ENCODE measurements around the gene CHRNA9. TPM values are rescaled to one million over a fixed set of nuclear protein-coding genes. Genes with fewer than 3 reads are reported as not detected.

The CHRNA9 gene
- total and polyA plus RNA-seq, 7 experiments from 2014 or later: 0.30 to 1.1 (median 0.39) TPM; not detected in 3

GRCh38 chr4:40306976-40307375 lies 28.2 kb upstream of the CHRNA9 start:
- ChIA-PET POLR2A (interaction anchor here (0.7 to 16.3 kb wide), 26 partner anchors 8 to 251 kb away, joined by 3 to 229 read pairs (median 9); partner anchors contain the start of genes N4BP2 and RHOH), CTCF (interaction anchor here (0.5 to 6.8 kb wide), 21 partner anchors 10 to 197 kb away, joined by 3 to 63 read pairs (median 5); partner anchors contain the start of gene RHOH)
- H3K4me3 ChIP-seq (ENCODE audit: low read length): peak overlapping the region; percentile 35
- H3K27me3 ChIP-seq (ENCODE audit: control insufficient read depth in 2 of 2, insufficient read depth in 2 of 2, low read length in 2 of 2): no peaks in the 10 kb centered on the region
- H3K4me3 Mint-ChIP-seq: peak overlapping the region; percentile 68 to 83 (median 76)
- no peaks in the 10 kb centered on the region for H3K9me3 ChIP-seq (ENCODE audit: control insufficient read depth in 2 of 3, low read length in 3 of 3)
- H3K36me3 Mint-ChIP-seq: peaks cover 0 to 16% (median 9%) of the 10 kb centered on the region in 5 donors
- peaks cover 1 to 11% (median 4%) of the 10 kb centered on the region in 11 donors for H3K9me3 Mint-ChIP-seq
- intact Hi-C loops (cut with micrococcal nuclease): loop anchor here (5.0 to 10.0 kb wide), 5 partner anchors 330 to 1642 kb away; partner anchors contain the start of genes KLF3 (in 1 of the 2), LIAS (in 1 of the 2), PDS5A (in 1 of the 2) and RPL9 (in 1 of the 2)
- DNase-seq (peak in 1 of 9 donors; percentile 22), ATAC-seq (no peak)
- peak overlapping the region; percentile 87 for H3K27ac ChIP-seq (ENCODE audit: low read depth, low read length)
- H3K36me3 ChIP-seq (ENCODE audit: control insufficient read depth in 2 of 3, insufficient read depth in 3 of 3, low read length in 3 of 3): no peaks in the 10 kb centered on the region
- H3K27ac Mint-ChIP-seq: peak overlapping the region; percentile 94 to 100 (median 99)
- H3K4me1 Mint-ChIP-seq: peaks cover 68 to 95% (median 85%) of the 10 kb centered on the region in 7 donors
- no peaks in the 10 kb centered on the region for H3K27me3 Mint-ChIP-seq
- H3K4me1 ChIP-seq (ENCODE audit: control insufficient read depth in 2 of 2, insufficient read depth in 2 of 2, low read length in 2 of 2): peaks cover 67 to 93% of the 10 kb centered on the region in 2 donors

GRCh38 chr4:40307627-40308497 lies 27.3 kb upstream of the CHRNA9 start:
- Histone ChIP-seq H3K4me3 (ENCODE audit: low read length) (peak overlapping the region; percentile 35), H3K27me3 (ENCODE audit: control insufficient read depth in 2 of 2, insufficient read depth in 2 of 2, low read length in 2 of 2) (no peaks in the 10 kb centered on the region), H3K9me3 (ENCODE audit: control insufficient read depth in 2 of 3, low read length in 3 of 3) (no peaks in the 10 kb centered on the region), H3K36me3 (ENCODE audit: control insufficient read depth in 2 of 3, insufficient read depth in 3 of 3, low read length in 3 of 3) (no peaks in the 10 kb centered on the region), H3K4me1 (ENCODE audit: control insufficient read depth in 2 of 2, insufficient read depth in 2 of 2, low read length in 2 of 2) (peaks cover 58 to 90% of the 10 kb centered on the region in 2 donors), H3K27ac (ENCODE audit: low read depth, low read length) (peak overlapping the region; percentile 87)
- Mint-ChIP-seq H3K27ac (peak overlapping the region; percentile 94 to 100 (median 99)), H3K4me3 (peak overlapping the region; percentile 68 to 83 (median 76)), H3K4me1 (peaks cover 61 to 95% (median 85%) of the 10 kb centered on the region in 7 donors), H3K9me3 (peaks cover under 1 to 11% (median 2%) of the 10 kb centered on the region in 11 donors), H3K36me3 (peaks cover 0 to 14% (median 6%) of the 10 kb centered on the region in 5 donors), H3K27me3 (no peaks in the 10 kb centered on the region)
- ATAC-seq: peak; percentile 67
- ChIA-PET CTCF (interaction anchor here (0.5 to 6.8 kb wide), 26 partner anchors 9 to 249 kb away, joined by 3 to 63 read pairs (median 4); partner anchors contain the start of gene RHOH), POLR2A (interaction anchor here (0.7 to 16.3 kb wide), 29 partner anchors 9 to 252 kb away, joined by 3 to 229 read pairs (median 8); partner anchors contain the start of genes N4BP2 and RHOH)
- intact Hi-C loops (cut with micrococcal nuclease): loop anchor here (1.0 to 10.0 kb wide), 10 partner anchors 8 to 1643 kb away; partner anchors contain the start of genes KLF3 (in 1 of the 2), LIAS (in 1 of the 2), N4BP2 (in 1 of the 2) and PDS5A (in 1 of the 2)
- peak; percentile 34 to 84 (median 71) for DNase-seq

- CTCF ChIA-PET: interaction anchor here (0.6 to 6.8 kb wide), 14 partner anchors 8 to 158 kb away, joined by 3 to 63 read pairs (median 5); partner anchors contain the start of gene RHOH
- Histone ChIP-seq H3K27me3 (ENCODE audit: control insufficient read depth in 2 of 2, insufficient read depth in 2 of 2, low read length in 2 of 2) (no peaks in the 10 kb centered on the region), H3K36me3 (ENCODE audit: control insufficient read depth in 2 of 3, insufficient read depth in 3 of 3, low read length in 3 of 3) (no peaks in the 10 kb centered on the region), H3K27ac (ENCODE audit: low read depth, low read length) (peak overlapping the region; percentile 87), H3K9me3 (ENCODE audit: control insufficient read depth in 2 of 3, low read length in 3 of 3) (no peaks in the 10 kb centered on the region), H3K4me3 (ENCODE audit: low read length) (peak overlapping the region; percentile 35), H3K4me1 (ENCODE audit: control insufficient read depth in 2 of 2, insufficient read depth in 2 of 2, low read length in 2 of 2) (peaks cover 54 to 84% of the 10 kb centered on the region in 2 donors)
- peaks cover 0 to 14% (median 5%) of the 10 kb centered on the region in 5 donors for H3K36me3 Mint-ChIP-seq
- H3K4me3 Mint-ChIP-seq: peak overlapping the region; percentile 70 to 85 (median 78)
- POLR2A ChIA-PET: interaction anchor here (1.0 to 16.3 kb wide), 20 partner anchors 8 to 253 kb away, joined by 3 to 229 read pairs (median 14); partner anchors contain the start of genes N4BP2 and RHOH
- H3K9me3 Mint-ChIP-seq: peaks cover 0 to 11% (median 1%) of the 10 kb centered on the region in 11 donors
- intact Hi-C loops (cut with micrococcal nuclease): loop anchor here (1.0 to 10.0 kb wide), 23 partner anchors 7 to 1644 kb away; partner anchors contain the start of genes KLF3 (in 1 of the 2), LIAS (in 1 of the 2), N4BP2 (in 1 of the 2) and PDS5A (in 1 of the 2)
- no peak for ATAC-seq
- H3K27ac Mint-ChIP-seq: peak overlapping the region; percentile 94 to 100 (median 99)
- peaks cover 59 to 94% (median 86%) of the 10 kb centered on the region in 7 donors for H3K4me1 Mint-ChIP-seq
- no peaks in the 10 kb centered on the region for H3K27me3 Mint-ChIP-seq
- no peak for DNase-seq
Measured at GRCh38 chr4:40308528-40309122, 26.5 kb upstream of the CHRNA9 start.

GRCh38 chr4:40309250-40309774 lies 25.8 kb upstream of the CHRNA9 start:
- peak; percentile 75 to 89 (median 86) for DNase-seq
- peak; percentile 79 for ATAC-seq
- H3K9me3 Mint-ChIP-seq: peaks cover 0 to 11% (median 1%) of the 10 kb centered on the region in 11 donors
- peaks cover 50 to 81% of the 10 kb centered on the region in 2 donors for H3K4me1 ChIP-seq (ENCODE audit: control insufficient read depth in 2 of 2, insufficient read depth in 2 of 2, low read length in 2 of 2)
- intact Hi-C loops (cut with micrococcal nuclease): loop anchor here (1.0 to 10.0 kb wide), 22 partner anchors 8 to 1645 kb away; partner anchors contain the start of genes KLF3 (in 1 of the 2), LIAS (in 1 of the 2), N4BP2 (in 1 of the 2) and PDS5A (in 1 of the 2)
- ChIA-PET POLR2A (interaction anchor here (0.6 to 16.3 kb wide), 17 partner anchors 8 to 184 kb away, joined by 3 to 229 read pairs (median 23); partner anchors contain the start of gene RHOH), CTCF (interaction anchor here (0.6 to 6.8 kb wide), 39 partner anchors 9 to 251 kb away, joined by 3 to 63 read pairs (median 5); partner anchors contain the start of gene RHOH)
- peak overlapping the region; percentile 94 to 100 (median 99) for H3K27ac Mint-ChIP-seq
- no peaks in the 10 kb centered on the region for H3K27me3 Mint-ChIP-seq
- H3K9me3 ChIP-seq (ENCODE audit: control insufficient read depth in 2 of 3, low read length in 3 of 3): no peaks in the 10 kb centered on the region
- peak overlapping the region; percentile 67 to 91 (median 78) for H3K4me3 Mint-ChIP-seq
- peak overlapping the region; percentile 87 for H3K27ac ChIP-seq (ENCODE audit: low read depth, low read length)
- H3K4me3 ChIP-seq (ENCODE audit: low read length): peak overlapping the region; percentile 35
- peaks cover 0 to 14% (median 5%) of the 10 kb centered on the region in 5 donors for H3K36me3 Mint-ChIP-seq
- H3K27me3 ChIP-seq (ENCODE audit: control insufficient read depth in 2 of 2, insufficient read depth in 2 of 2, low read length in 2 of 2): no peaks in the 10 kb centered on the region
- H3K4me1 Mint-ChIP-seq: peaks cover 61 to 97% (median 90%) of the 10 kb centered on the region in 7 donors
- H3K36me3 ChIP-seq (ENCODE audit: control insufficient read depth in 2 of 3, insufficient read depth in 3 of 3, low read length in 3 of 3): no peaks in the 10 kb centered on the region

- Mint-ChIP-seq H3K9me3 (peaks cover 0 to 3% (median 0%) of the 10 kb centered on the region in 11 donors), H3K36me3 (peaks cover 0 to 4% (median 2%) of the 10 kb centered on the region in 5 donors), H3K27ac (peak overlapping the region in 8 of 9 donors; percentile 19 to 99 (median 97)), H3K4me1 (peaks cover 52 to 89% (median 83%) of the 10 kb centered on the region in 7 donors), H3K27me3 (no peaks in the 10 kb centered on the region), H3K4me3 (peak overlapping the region in 3 of 10 donors; percentile 67 to 82 (median 68))
- intact Hi-C loops (cut with micrococcal nuclease): loop anchor here in 1 of 2 donors (10.0 kb wide), 1 partner anchor 955 kb away; no protein-coding TSS in a partner anchor
- H3K27ac ChIP-seq (ENCODE audit: low read depth, low read length): peak overlapping the region; percentile 87
- no peak overlapping the region for H3K4me3 ChIP-seq (ENCODE audit: low read length)
- ATAC-seq (no peak), DNase-seq (no peak)
- H3K9me3 ChIP-seq (ENCODE audit: control insufficient read depth in 2 of 3, low read length in 3 of 3): no peaks in the 10 kb centered on the region
- no peaks in the 10 kb centered on the region for H3K36me3 ChIP-seq (ENCODE audit: control insufficient read depth in 2 of 3, insufficient read depth in 3 of 3, low read length in 3 of 3)
- CTCF ChIA-PET: interaction anchor here (0.7 to 6.8 kb wide), 31 partner anchors 8 to 190 kb away, joined by 3 to 63 read pairs (median 5); partner anchors contain the start of gene RHOH
- POLR2A ChIA-PET: interaction anchor here (1.0 to 16.3 kb wide), 17 partner anchors 9 to 159 kb away, joined by 3 to 229 read pairs (median 23); partner anchors contain the start of gene RHOH
- H3K27me3 ChIP-seq (ENCODE audit: control insufficient read depth in 2 of 2, insufficient read depth in 2 of 2, low read length in 2 of 2): no peaks in the 10 kb centered on the region
- peaks cover 41 to 71% of the 10 kb centered on the region in 2 donors for H3K4me1 ChIP-seq (ENCODE audit: control insufficient read depth in 2 of 2, insufficient read depth in 2 of 2, low read length in 2 of 2)
Measured at GRCh38 chr4:40310225-40310624, 24.9 kb upstream of the CHRNA9 start.
